ENCODE data around the gene IFFO2. TPM values are rescaled to one million over a fixed set of nuclear protein-coding genes. Genes with fewer than 3 reads are reported as not detected.

IFFO2 gene
- total RNA-seq, 1 experiment from 2014 or later = 15.6 TPM

DNA sequence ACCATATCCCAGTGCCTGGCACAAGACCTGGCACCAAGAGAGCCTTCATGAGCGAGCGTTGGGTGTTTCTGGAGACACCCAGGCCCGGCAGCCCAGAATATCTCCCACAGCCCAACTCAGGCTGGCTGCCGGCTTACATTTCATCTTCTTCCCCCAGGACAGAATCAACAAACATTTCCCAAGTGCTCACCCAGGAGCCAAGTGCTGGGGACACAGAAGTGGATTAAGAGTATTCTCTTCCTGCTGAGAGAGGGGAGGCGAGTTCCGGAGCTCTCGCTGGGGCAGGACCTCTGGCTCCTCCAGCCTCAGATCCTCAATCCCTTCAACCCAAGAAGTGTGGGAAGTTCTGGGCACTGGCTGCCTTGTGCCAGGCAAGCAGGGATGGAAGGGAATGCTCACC lies 23.6 kb downstream of the IFFO2 start:
- Histone ChIP-seq H4K20me1 (ENCODE audit: insufficient read depth) (no peaks in the 10 kb centered on the region), H3K9ac (ENCODE audit: low read length) (no peak overlapping the region), H3K9me3 (ENCODE audit: control insufficient read depth in 1 of 2, insufficient read depth in 1 of 2, low read depth in 1 of 2, low read length in 2 of 2) (no peaks in the 10 kb centered on the region), H3K27ac (ENCODE audit: low read depth, low read length) (no peak overlapping the region), H3K36me3 (ENCODE audit: control insufficient read depth in 1 of 2, insufficient read depth in 2 of 2, low read length in 2 of 2) (no peaks in the 10 kb centered on the region), H3K4me2 (ENCODE audit: low read length) (peak overlapping the region; percentile 33), H3K4me3 (replicated peaks in 1 of 2; ENCODE audit: low read depth in 1 of 2, low read length in 2 of 2) (no peak overlapping the region), H3K9me2 (ENCODE audit: insufficient read depth) (no peaks in the 10 kb centered on the region), H2AFZ (ENCODE audit: low read depth, low read length, poor library complexity, severe bottlenecking) (no peak overlapping the region), H3K27me3 (ENCODE audit: insufficient read depth, low read length) (no peaks in the 10 kb centered on the region), H3K79me2 (ENCODE audit: insufficient read depth, low read length) (peaks cover 88% of the 10 kb centered on the region), H3K4me1 (ENCODE audit: control insufficient read depth in 1 of 2, insufficient read depth in 2 of 2, low read length in 2 of 2) (peaks cover 11 to 59% of the 10 kb centered on the region in 2 experiments)
- TF ChIP-seq, protein P1, sequence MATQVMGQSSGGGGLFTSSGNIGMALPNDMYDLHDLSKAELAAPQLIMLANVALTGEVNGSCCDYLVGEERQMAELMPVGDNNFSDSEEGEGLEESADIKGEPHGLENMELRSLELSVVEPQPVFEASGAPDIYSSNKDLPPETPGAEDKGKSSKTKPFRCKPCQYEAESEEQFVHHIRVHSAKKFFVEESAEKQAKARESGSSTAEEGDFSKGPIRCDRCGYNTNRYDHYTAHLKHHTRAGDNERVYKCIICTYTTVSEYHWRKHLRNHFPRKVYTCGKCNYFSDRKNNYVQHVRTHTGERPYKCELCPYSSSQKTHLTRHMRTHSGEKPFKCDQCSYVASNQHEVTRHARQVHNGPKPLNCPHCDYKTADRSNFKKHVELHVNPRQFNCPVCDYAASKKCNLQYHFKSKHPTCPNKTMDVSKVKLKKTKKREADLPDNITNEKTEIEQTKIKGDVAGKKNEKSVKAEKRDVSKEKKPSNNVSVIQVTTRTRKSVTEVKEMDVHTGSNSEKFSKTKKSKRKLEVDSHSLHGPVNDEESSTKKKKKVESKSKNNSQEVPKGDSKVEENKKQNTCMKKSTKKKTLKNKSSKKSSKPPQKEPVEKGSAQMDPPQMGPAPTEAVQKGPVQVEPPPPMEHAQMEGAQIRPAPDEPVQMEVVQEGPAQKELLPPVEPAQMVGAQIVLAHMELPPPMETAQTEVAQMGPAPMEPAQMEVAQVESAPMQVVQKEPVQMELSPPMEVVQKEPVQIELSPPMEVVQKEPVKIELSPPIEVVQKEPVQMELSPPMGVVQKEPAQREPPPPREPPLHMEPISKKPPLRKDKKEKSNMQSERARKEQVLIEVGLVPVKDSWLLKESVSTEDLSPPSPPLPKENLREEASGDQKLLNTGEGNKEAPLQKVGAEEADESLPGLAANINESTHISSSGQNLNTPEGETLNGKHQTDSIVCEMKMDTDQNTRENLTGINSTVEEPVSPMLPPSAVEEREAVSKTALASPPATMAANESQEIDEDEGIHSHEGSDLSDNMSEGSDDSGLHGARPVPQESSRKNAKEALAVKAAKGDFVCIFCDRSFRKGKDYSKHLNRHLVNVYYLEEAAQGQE (IDR thresholded peaks at IDR 0.05; ENCODE audit: low read depth) = no peak
- TF ChIP-seq, protein P2, sequence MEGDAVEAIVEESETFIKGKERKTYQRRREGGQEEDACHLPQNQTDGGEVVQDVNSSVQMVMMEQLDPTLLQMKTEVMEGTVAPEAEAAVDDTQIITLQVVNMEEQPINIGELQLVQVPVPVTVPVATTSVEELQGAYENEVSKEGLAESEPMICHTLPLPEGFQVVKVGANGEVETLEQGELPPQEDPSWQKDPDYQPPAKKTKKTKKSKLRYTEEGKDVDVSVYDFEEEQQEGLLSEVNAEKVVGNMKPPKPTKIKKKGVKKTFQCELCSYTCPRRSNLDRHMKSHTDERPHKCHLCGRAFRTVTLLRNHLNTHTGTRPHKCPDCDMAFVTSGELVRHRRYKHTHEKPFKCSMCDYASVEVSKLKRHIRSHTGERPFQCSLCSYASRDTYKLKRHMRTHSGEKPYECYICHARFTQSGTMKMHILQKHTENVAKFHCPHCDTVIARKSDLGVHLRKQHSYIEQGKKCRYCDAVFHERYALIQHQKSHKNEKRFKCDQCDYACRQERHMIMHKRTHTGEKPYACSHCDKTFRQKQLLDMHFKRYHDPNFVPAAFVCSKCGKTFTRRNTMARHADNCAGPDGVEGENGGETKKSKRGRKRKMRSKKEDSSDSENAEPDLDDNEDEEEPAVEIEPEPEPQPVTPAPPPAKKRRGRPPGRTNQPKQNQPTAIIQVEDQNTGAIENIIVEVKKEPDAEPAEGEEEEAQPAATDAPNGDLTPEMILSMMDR (IDR thresholded peaks at IDR 0.05 in 2 of 3, conservative IDR thresholded peaks at IDR 0.05 in 1 of 3; ENCODE audit: borderline replicate concordance in 1 of 3, insufficient read depth in 1 of 3, low read depth in 2 of 3, low read length in 2 of 3) = no peak
- RAD21 ChIA-PET (ENCODE audit: low non-redundant PET in 1 of 2, low total read pairs in 2 of 2, uncharacterized antibody in 2 of 2, unreplicated experiment in 2 of 2) = no interaction called here
- CTCF ChIA-PET = interaction anchor here (1.7 kb wide), 1 partner anchor 26 kb away, joined by 7 read pairs; no protein-coding TSS in a partner anchor
- intact Hi-C loops (cut with micrococcal nuclease) = no loop called here
- ATAC-seq (no peak), DNase-seq (ENCODE audit: low read depth, low spot score) (no peak)
- no TSS peak for BruUV-seq (replicated peaks)
- POLR2A ChIA-PET = no interaction called here
